HG03432 (cell line): Measurements from ENCODE around the gene PHLDA3.
A peak's percentile ranks its signal among the peaks of the same experiment; 100 is the strongest.

Experiments
- ATAC-seq: cut with Tn5 transposase; IDR thresholded peaks from one replicate; pipeline ENCODE4 v1.9.1; 2021; ENCODE audit warnings: mild to moderate bottlenecking, moderate library complexity; ENCODE audit not compliant: unreplicated experiment

Gene PHLDA3

DNA sequence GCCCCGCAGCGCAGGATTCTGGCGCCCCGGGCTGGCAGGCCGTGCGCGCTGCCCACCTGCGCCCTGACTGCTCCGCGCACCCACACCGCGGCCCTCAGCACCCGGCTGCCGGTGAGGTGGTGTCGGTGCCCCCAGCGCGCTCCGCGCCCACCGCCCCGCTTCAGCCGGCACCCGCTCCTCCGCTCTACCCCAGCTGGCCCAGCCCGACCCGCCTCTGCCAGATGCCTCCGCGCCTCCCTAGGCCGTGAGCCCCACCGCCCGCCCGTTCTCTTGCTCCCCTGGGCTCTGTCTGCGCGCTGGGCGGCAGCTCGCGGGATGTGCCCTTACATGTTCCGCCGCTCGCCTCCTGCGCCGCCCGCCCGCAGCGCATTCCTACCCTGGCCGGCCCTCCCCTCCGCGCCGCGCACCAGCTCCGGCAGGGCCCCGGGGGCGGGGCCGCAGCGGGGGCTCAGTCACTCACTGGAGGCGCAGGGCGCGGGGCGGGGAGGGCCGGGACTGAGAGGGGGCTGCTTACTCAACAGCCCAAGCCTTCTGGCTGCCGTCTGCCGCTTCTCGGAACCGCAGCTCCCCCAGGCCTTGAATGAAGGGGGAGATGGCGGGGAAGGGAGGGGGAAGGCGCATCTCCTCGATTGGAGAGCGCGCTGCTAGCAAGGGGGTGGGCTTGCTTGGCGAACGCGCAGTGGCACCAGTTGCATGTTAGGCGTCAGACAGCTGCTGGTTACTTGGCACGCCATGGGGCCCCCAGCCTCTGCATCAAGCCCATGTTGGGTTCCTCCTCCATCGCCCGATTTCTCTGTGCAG is at the start of gene PHLDA3:
Gene PHLDA3 (minus strand): TSS at position 345 of the 801 bp plus-strand sequence. CDS start 402 bp downstream, outside the sequence.
- peak; percentile 91 for ATAC-seq

DNA sequence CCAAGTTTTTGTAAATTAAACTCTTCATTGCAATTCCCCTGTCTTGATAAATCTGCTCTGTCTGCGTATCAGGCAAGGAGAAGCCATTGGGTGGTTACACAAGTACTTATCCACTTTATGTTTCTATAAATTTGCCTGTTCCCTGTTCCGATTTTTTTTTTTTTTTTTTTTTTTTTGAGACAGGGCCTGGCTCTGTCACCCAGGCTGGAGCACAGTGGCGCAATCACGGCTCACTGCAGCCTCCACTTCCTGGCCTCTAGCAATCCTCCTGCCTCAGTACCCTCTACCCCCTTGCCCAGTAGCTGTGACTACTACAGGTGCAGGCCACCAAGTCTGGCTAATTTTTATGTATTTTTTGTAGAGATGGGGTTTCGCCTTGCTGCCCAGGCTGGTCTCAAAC is 49.1 kb upstream of the PHLDA3 start:
- no peak for ATAC-seq

DNA sequence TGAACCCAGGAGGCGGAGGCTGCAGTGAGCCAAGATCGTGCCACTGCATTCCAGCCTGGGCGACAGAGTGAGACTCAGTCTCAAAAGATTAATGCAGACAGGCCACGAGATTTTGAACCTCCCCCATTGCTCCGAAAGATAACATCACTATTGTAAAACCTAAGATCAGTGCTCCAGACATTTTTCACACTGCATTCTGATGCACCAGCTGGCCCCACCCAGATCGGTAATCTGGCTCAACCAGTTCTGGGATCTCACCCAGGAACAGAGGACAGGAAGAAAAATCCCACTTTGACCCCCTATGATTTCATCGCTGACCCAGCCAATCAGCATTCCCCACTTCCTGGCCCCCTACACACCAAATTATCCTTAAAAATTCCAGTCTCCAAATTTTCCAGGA is 48.6 kb upstream of the PHLDA3 start:
- ATAC-seq = no peak

DNA sequence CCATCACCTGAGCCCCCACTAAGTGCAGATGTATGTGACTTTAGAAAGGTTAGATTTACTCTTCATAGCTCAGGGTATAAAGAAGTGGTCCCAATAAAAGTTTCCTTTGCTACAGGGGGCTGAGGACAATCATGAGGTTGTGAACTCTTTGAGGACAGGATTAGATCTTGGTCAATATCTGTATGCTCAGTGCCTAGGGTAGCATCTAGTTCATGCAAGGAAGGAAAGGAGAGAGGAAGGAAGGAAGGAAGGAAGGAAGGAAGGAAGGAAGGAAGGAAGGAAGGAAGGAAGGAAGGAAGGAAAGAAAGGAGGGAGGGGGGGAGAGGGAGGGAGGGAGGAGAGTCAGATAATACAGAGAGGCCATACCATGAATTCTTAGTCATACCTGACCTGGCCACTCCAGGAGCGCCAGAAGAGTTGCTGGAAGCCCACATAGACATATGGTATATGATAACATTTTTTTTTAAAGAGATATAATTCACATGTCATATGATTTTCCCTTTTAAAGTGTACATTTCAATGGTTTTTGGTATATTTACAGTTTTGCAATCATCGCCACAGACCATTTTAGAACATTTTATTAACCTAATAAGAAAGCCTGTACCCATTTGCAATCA is 47.6 kb upstream of the PHLDA3 start:
- no peak for ATAC-seq

- ATAC-seq = no peak
These were observed 46.9 kb upstream of the PHLDA3 start for GRCh38 chr1:201515895-201516294.

DNA sequence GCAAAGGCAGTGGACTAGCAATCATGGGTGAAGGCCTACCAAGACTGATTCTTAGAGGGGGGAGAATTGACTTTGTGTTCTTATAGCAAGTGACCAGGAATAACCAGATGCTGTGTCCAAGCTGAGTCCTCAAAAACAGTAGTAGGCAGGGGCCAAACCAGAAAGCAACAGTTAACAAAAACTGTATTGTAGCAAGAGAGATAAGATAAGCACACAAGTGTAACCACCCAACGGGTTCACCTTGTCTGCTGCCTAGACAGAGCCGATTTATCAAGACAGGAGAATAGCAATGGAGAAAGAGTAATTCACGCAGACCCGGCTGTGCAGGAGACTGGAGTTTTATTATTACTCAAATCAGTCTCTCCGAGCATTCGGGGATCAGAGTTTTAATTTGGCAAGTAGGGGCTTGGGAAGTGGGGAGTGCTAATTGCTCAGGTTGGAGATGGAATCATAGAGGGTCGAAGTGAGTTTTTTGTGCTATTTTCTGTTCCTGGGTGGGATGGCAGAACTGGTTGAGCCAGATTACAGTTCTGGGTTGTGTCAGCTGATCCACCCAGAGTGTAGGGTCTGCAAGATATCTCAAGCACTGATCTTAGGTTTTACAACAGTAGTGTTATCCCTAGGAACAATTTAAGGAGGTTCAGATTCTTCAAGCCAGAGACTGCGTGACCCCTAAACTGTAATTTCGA is 46.2 kb upstream of the PHLDA3 start:
- no peak for ATAC-seq

DNA sequence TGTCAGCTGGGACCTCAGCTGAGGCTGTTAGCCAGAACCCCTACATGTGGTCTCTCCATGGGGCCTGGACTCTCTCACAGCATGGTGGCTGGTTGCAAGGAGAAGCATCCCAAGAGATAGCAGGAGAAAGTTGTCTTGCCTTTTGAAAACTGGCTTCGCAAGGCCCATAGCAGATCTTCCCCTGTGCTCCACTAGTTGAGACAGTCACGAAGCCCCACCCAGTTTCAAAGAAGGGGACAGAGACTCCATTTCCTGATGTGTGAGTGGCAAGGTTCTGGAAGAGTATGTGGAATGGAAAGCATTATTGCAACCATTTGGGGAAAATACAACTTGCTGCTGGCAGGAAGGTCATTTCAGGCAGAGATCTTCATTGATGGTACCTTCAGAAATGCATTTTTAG is 45.5 kb upstream of the PHLDA3 start:
- no peak for ATAC-seq

DNA sequence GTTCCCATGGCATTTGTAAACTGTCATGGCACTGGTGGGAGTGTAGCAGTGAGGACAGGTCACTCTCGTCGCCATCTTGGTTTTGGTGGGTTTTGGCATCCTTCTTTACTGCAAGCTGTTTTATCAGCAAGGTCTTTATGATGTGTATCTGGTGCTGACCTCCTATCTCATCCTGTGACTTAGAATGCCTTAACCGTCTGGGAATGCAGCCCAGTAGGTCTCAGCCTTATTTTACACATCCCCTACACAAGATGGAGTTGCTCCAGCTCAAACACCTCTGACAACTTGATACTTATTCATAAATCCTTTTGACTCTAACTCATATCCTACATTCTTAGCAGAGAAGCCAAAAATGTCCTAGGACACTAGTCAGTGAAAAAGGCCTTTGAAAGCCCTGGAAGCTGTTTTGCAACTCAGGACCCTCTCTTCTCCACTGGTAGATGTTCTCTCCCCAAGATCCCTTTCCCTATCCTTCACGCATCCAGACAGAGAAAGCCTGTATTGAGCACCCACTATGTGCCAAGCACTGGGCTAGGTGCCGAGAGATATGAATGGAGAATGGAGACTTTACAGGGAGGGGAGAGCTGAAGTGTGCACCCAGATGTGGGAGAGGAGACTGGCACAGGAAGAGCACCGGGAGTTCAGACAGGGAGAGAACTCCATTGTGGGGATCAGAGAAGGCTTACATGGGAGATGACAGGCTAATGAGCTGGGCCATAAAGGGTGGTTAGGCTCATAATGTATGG is 44.7 kb upstream of the PHLDA3 start:
- ATAC-seq = no peak

GRCh38 chr1:201511941-201512539 is 43.1 kb upstream of the PHLDA3 start:
- ATAC-seq = no peak

GRCh38 chr1:201511396-201511940 is 42.5 kb upstream of the PHLDA3 start:
- no peak for ATAC-seq

- ATAC-seq = no peak
These were observed 41.7 kb upstream of the PHLDA3 start for GRCh38 chr1:201510734-201511133.

GRCh38 chr1:201509601-201510374 is 40.8 kb upstream of the PHLDA3 start:
- ATAC-seq = no peak

DNA sequence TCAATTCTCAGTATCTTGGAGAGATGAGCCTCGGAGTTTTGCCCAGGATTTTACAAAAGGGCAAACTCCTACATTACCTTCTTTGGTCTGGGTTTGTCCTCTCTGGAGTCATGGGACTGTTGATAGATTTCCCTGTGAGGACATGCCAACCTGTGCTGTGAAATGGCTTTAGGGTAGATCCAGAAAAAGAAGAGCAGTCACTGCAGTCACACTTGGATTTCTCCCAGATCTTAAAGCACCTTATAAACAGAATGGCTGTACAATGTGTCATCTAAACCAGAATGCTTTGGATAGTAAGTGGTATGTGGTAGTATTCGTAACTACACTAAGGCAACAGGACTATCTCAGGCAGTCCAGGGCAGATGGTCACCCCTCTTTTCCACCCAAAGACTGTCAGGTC is 39.8 kb upstream of the PHLDA3 start:
- ATAC-seq = no peak

GRCh38 chr1:201507360-201507675 is 38.3 kb upstream of the PHLDA3 start:
- peak; percentile 14 for ATAC-seq

GRCh38 chr1:201506557-201507359 is 37.8 kb upstream of the PHLDA3 start, which contains the start of gene CSRP1:
Gene CSRP1, minus strand, starts transcription at chr1:201507123. Its CDS starts 10,820 bp downstream, at chr1:201496303.
- peak; percentile 92 for ATAC-seq

GRCh38 chr1:201506092-201506491 is 37.1 kb upstream of the PHLDA3 start:
- no peak for ATAC-seq

GRCh38 chr1:201505503-201505890 is 36.5 kb upstream of the PHLDA3 start:
- no peak for ATAC-seq

DNA sequence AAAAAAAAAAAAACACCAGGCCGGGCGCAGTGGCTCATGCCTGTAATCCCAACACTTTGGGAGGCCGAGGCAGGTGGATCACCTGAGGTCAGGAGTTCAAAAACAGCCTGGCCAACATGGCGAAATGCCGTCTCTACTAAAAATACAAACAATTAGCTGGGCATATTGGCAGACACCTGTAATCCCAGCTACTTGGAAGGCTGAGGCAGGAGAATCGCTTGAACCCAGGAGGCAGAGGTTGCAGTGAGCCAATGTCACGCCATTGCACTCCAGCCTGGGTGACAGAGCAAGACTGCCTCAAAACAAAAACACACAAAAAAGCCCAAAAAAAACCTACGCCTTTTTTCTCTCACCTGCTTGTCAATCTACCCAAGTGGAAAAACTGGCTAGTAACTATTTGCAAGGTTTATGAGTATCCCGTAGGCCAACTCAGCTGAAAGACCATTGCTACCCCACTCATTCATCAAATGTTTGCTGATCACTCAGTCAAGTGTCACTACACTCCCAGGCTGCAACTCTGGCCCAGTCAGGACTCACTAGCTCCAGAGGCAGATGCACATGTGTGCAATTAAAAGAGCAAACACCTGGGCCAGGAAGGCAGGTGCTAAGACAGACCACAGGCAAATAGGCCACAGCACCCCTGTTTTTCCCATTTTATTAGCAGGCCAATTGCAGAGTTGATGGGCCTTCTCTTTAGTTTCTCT is 36.0 kb upstream of the PHLDA3 start:
- ATAC-seq = no peak
